WERI-Rb-1 (cell line): ENCODE results near the gene RXRB.
A peak's percentile ranks its signal among the peaks of the same experiment; 100 is the strongest.

Source experiments
- DNase-seq: peaks from one replicate; pipeline ENCODE4 v3.0.0-alpha.2; 2020
- H3K27ac ChIP-seq: fragments of 250-450 bp; sonication (Bioruptor Pico); 2 replicates; pipeline ENCODE4 v1.5.1; 2020; ENCODE audit warnings: mild to moderate bottlenecking, moderate library complexity
- H3K27me3 ChIP-seq: fragments of 250-450 bp; sonication (Bioruptor Pico); 2 replicates; pipeline ENCODE4 v1.5.1; 2021; ENCODE audit warnings: mild to moderate bottlenecking, low read depth, moderate library complexity; ENCODE audit not compliant: insufficient read depth, severe bottlenecking
- H3K36me3 ChIP-seq: fragments of 250-450 bp; sonication (Bioruptor Pico); 2 replicates; pipeline ENCODE4 v1.5.1; 2020; ENCODE audit warnings: mild to moderate bottlenecking, moderate library complexity
- H3K4me3 ChIP-seq: 2 replicates; pipeline ENCODE4 v1.5.1; 2011; ENCODE audit warnings: low read depth, mild to moderate bottlenecking, control low read depth, low read length
- H3K9me3 ChIP-seq: fragments of 250-450 bp; sonication (Bioruptor Pico); 2 replicates; pipeline ENCODE4 v1.5.1; 2021; ENCODE audit warnings: mild to moderate bottlenecking, moderate library complexity; ENCODE audit not compliant: severe bottlenecking
- CTCF ChIP-seq: IDR thresholded peaks from 2 replicates; pipeline ENCODE4 v1.5.1; 2011; ENCODE audit warnings: low read depth, mild to moderate bottlenecking, control low read depth, inconsistent platforms, low read length

RXRB gene

GRCh38 chr6:33161354-33162331, 38.8 kb downstream of the RXRB start:
- H3K27ac ChIP-seq = peak overlapping the region; percentile 50
- no peaks in the 10 kb centered on the region for H3K27me3 ChIP-seq
- peak; percentile 99 for TF ChIP-seq CTCF
- H3K9me3 ChIP-seq = no peaks in the 10 kb centered on the region
- DNase-seq = peak; percentile 90
- no peaks in the 10 kb centered on the region for H3K36me3 ChIP-seq
- H3K4me3 ChIP-seq = peak overlapping the region; percentile 66

GRCh38 chr6:33160728-33161344, 39.6 kb downstream of the RXRB start:
- Histone ChIP-seq H3K27ac (peak overlapping the region; percentile 50; the same call in 1 of the 2 replicates), H3K36me3 (no peaks in the 10 kb centered on the region), H3K9me3 (no peaks in the 10 kb centered on the region), H3K4me3 (no peak overlapping the region; the same call in 1 of the 2 replicates), H3K27me3 (no peaks in the 10 kb centered on the region)
- TF ChIP-seq CTCF = no peak
- peak; percentile 52 for DNase-seq

DNA sequence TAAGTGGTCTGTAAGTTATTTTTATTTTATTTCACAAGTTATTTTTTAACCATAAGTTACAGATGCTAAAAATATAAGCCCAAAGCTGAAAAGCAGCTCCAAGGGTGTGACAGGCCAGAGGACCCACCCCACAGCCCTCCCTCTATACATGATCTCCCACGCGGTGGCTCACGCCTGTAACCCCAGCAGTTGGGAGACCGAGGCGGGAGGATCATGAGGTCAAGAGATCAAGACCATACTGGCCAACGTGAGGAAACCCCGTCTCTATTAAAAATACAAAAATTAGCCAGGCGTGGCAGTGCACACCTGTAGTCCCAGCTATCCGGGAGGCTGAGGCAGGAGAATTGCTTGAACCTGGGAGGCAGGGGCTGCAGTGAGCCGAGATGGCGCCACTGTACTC, 40.4 kb downstream of the RXRB start:
- no peak for TF ChIP-seq CTCF
- Histone ChIP-seq H3K36me3 (no peaks in the 10 kb centered on the region), H3K9me3 (no peaks in the 10 kb centered on the region), H3K4me3 (no peak overlapping the region), H3K27me3 (no peaks in the 10 kb centered on the region), H3K27ac (no peak overlapping the region)
- no peak for DNase-seq

GRCh38 chr6:33156964-33157363, 43.5 kb downstream of the RXRB start:
- Histone ChIP-seq H3K27me3 (no peaks in the 10 kb centered on the region), H3K4me3 (no peak overlapping the region), H3K27ac (no peak overlapping the region), H3K36me3 (no peaks in the 10 kb centered on the region), H3K9me3 (peaks cover 12% of the 10 kb centered on the region)
- DNase-seq = no peak
- TF ChIP-seq CTCF = no peak

DNA sequence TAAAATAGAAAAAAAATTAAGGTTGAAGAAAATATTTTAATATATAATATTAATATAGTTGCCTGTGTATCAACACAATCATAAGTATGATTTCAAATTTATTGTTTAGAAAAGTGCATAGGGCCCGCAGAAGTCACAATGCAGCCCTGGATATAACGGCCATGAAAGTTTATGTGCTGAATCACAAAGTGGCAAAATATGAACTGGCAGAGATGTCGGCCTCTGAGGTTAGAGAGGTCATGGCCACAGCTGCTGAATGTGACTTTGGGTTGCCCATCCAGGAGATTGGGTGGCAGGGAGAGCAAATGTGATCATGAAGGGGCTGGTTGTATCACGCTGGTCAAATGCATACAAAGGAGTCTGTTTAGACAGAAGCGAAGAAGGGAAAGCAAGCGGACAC, 43.9 kb downstream of the RXRB start:
- peaks cover 16% of the 10 kb centered on the region for H3K9me3 ChIP-seq
- no peak for TF ChIP-seq CTCF
- no peaks in the 10 kb centered on the region for H3K36me3 ChIP-seq
- H3K27ac ChIP-seq = no peak overlapping the region
- H3K27me3 ChIP-seq = no peaks in the 10 kb centered on the region
- no peak for DNase-seq
- no peak overlapping the region for H3K4me3 ChIP-seq
